GM23338 (cell line): ENCODE measurements around the gene MYH10. TPM values are rescaled to one million over a fixed set of nuclear protein-coding genes. Genes with fewer than 3 reads are reported as not detected.

Experiments used
- ATAC-seq: fragments of 200-7000 bp; cut with Tn5 transposase; 3 replicates; pipeline ENCODE4 v1.9.1; 2020
- DNase-seq: peaks from one replicate; pipeline ENCODE4 v3.0.0-alpha.2; 2015; ENCODE audit warnings: low spot score
- H2AFZ ChIP-seq: fragments of 200-600 bp; sonication (generic); 2 replicates; pipeline ENCODE4 v1.8.0; 2016; ENCODE audit warnings: antibody characterized with exemption, mild to moderate bottlenecking, moderate library complexity
- H3F3A ChIP-seq: fragments of 200-600 bp; sonication (generic); replicated peaks from 2 replicates; pipeline ENCODE4 v1.8.0; 2017; ENCODE audit warnings: antibody characterized with exemption, mixed run types, low read depth
- H3K27ac ChIP-seq: fragments of 200-600 bp; sonication (generic); 2 replicates; pipeline ENCODE4 v1.6.1; 2016; ENCODE audit warnings: low read depth
- H3K27me3 ChIP-seq: fragments of 200-600 bp; sonication (generic); 2 replicates; pipeline ENCODE4 v1.8.0; 2016; ENCODE audit warnings: mild to moderate bottlenecking, mixed run types, moderate library complexity; ENCODE audit not compliant: insufficient read depth
- H3K36me3 ChIP-seq: fragments of 200-600 bp; sonication (generic); 2 replicates; pipeline ENCODE4 v1.8.0; 2016; ENCODE audit warnings: mild to moderate bottlenecking; ENCODE audit not compliant: insufficient read depth
- H3K4me1 ChIP-seq: fragments of 200-600 bp; sonication (generic); 2 replicates; pipeline ENCODE4 v1.8.0; 2016; ENCODE audit warnings: mild to moderate bottlenecking, moderate library complexity; ENCODE audit not compliant: insufficient read depth
- H3K4me2 ChIP-seq: fragments of 200-600 bp; sonication (generic); 2 replicates; pipeline ENCODE4 v1.7.1; 2017; ENCODE audit warnings: mixed run types
- H3K4me3 ChIP-seq: fragments of 200-600 bp; sonication (generic); 2 replicates; pipeline ENCODE4 v1.6.1; 2016; ENCODE audit warnings: mixed run types
- H3K79me2 ChIP-seq: fragments of 200-600 bp; sonication (generic); replicated peaks from 2 replicates; pipeline ENCODE4 v1.8.0; 2017; ENCODE audit warnings: mild to moderate bottlenecking; ENCODE audit not compliant: insufficient read depth
- H3K9me2 ChIP-seq: fragments of 200-600 bp; sonication (generic); 2 replicates; pipeline ENCODE4 v1.8.0; 2017; ENCODE audit not compliant: insufficient read depth
- H4K20me1 ChIP-seq: fragments of 200-600 bp; sonication (generic); replicated peaks from 2 replicates; pipeline ENCODE4 v1.8.0; 2017; ENCODE audit warnings: mild to moderate bottlenecking; ENCODE audit not compliant: insufficient read depth
- H3K27ac Mint-ChIP-seq: 2 replicates; pipeline ENCODE4 v1.8.0; 2020; ENCODE audit warnings: inconsistent platforms, mild to moderate bottlenecking, moderate library complexity, mixed read lengths
- H3K27me3 Mint-ChIP-seq: 3 replicates; pipeline ENCODE4 v1.8.0; 2022; ENCODE audit warnings: low read depth, mild to moderate bottlenecking, moderate library complexity, mixed read lengths, inconsistent platforms; ENCODE audit not compliant: insufficient read depth, poor library complexity
- H3K36me3 Mint-ChIP-seq: 3 replicates; pipeline ENCODE4 v1.8.0; 2021; ENCODE audit warnings: low read depth, mild to moderate bottlenecking, inconsistent platforms, moderate library complexity, mixed read lengths
- H3K4me1 Mint-ChIP-seq: 3 replicates; pipeline ENCODE4 v1.8.0; 2020; ENCODE audit warnings: mild to moderate bottlenecking, inconsistent platforms, mixed read lengths
- H3K4me3 Mint-ChIP-seq: 3 replicates; pipeline ENCODE4 v1.8.0; 2021; ENCODE audit warnings: moderate library complexity, mild to moderate bottlenecking, inconsistent platforms, mixed read lengths
- H3K9me3 Mint-ChIP-seq: 3 replicates; pipeline ENCODE4 v1.8.0; 2020; ENCODE audit warnings: moderate library complexity, mild to moderate bottlenecking, inconsistent platforms, mixed read lengths
- CREB1 ChIP-seq: fragments of 250-450 bp; sonication (Bioruptor Pico); IDR thresholded peaks from 2 replicates; pipeline ENCODE4 v1.5.0; 2020; ENCODE audit warnings: low read depth, mild to moderate bottlenecking, moderate library complexity
- CTCF ChIP-seq, 2 experiments: fragments of 200-600 bp in 1 of 2; sonication (generic) in 1 of 2; conservative IDR thresholded peaks; 2 replicates each; pipeline versions ENCODE4 v1.5.1 to v1.6.1; 2016 to 2017; ENCODE audit warnings: antibody characterized with exemption in 2 of 2, low read depth in 2 of 2, mild to moderate bottlenecking in 2 of 2, moderate library complexity in 1 of 2
- ETS1 ChIP-seq: IDR thresholded peaks from 2 replicates; pipeline ENCODE4 v1.6.1; 2016; ENCODE audit warnings: antibody characterized with exemption
- EZH2 ChIP-seq: fragments of 200-600 bp; sonication (generic); IDR thresholded peaks from one replicate; pipeline ENCODE4 v1.8.0; 2017; ENCODE audit warnings: antibody characterized with exemption, mild to moderate bottlenecking, low read depth; ENCODE audit not compliant: unreplicated experiment
- EZH2phosphoT487 ChIP-seq: fragments of 200-600 bp; sonication (generic); IDR thresholded peaks from one replicate; pipeline ENCODE4 v1.8.1; 2018; ENCODE audit warnings: antibody characterized with exemption; ENCODE audit not compliant: unreplicated experiment
- JUNB ChIP-seq: IDR thresholded peaks from one replicate; pipeline ENCODE4 v1.6.1; 2016; ENCODE audit warnings: antibody characterized with exemption; ENCODE audit not compliant: unreplicated experiment
- POLR2AphosphoS5 ChIP-seq: IDR thresholded peaks from 2 replicates; pipeline ENCODE4 v1.6.1; 2016; ENCODE audit warnings: antibody characterized with exemption, low read depth
- REST ChIP-seq: IDR thresholded peaks from one replicate; pipeline ENCODE4 v1.6.1; 2018; ENCODE audit warnings: antibody characterized with exemption; ENCODE audit not compliant: unreplicated experiment
- STAT1 ChIP-seq: IDR thresholded peaks from one replicate; pipeline ENCODE4 v1.6.1; 2016; ENCODE audit warnings: antibody characterized with exemption; ENCODE audit not compliant: unreplicated experiment
- ZNF114 ChIP-seq: fragments of 250-450 bp; sonication (Bioruptor Pico); IDR thresholded peaks from 2 replicates; pipeline ENCODE4 v1.5.0; 2020; ENCODE audit warnings: mild to moderate bottlenecking, moderate library complexity
- ZNF331 ChIP-seq: fragments of 250-450 bp; sonication (Bioruptor Pico); IDR thresholded peaks from 2 replicates; pipeline ENCODE4 v1.5.0; 2020; ENCODE audit warnings: low read depth, mild to moderate bottlenecking, moderate library complexity
- ZNF462 ChIP-seq: fragments of 250-450 bp; sonication (Bioruptor Pico); IDR thresholded peaks from 2 replicates; pipeline ENCODE4 v1.5.0; 2020; ENCODE audit warnings: mild to moderate bottlenecking, moderate library complexity
- polyA plus RNA-seq: library from polyadenylated mRNA; unstranded; fragments of >200 nt; fragmentation: Nextera tagmentation; extraction: Ambion mirVana; gene quantifications from 2 replicates; pipeline ENCODE4 v1.2.1, GENCODE V29; 2016
- total RNA-seq: library from RNA; depleted of rRNA; stranded (reverse); fragments of >200 nt; shearing (Covaris generic); gene quantifications from 2 replicates; pipeline ENCODE4 v1.2.3, GENCODE V29; 2014

MYH10 gene
- total and polyA plus RNA-seq, 2 experiments from 2014 or later: 89.5 to 230 TPM

GRCh38 chr17:8439681-8440080 is 190.8 kb downstream of the MYH10 start:
- Histone ChIP-seq H3K79me2 (peaks cover 69% of the 10 kb centered on the region), H2AFZ (no peak overlapping the region), H3K27me3 (no peaks in the 10 kb centered on the region), H3K4me3 (no peak overlapping the region), H4K20me1 (peaks cover 5% of the 10 kb centered on the region; the same call in 1 of the 2 replicates), H3K9me2 (no peaks in the 10 kb centered on the region), H3K4me2 (no peak overlapping the region), H3K27ac (no peak overlapping the region), H3K4me1 (peaks cover 7% of the 10 kb centered on the region), H3F3A (no peaks in the 10 kb centered on the region), H3K36me3 (no peaks in the 10 kb centered on the region)
- ATAC-seq: no peak
- H3K4me1 Mint-ChIP-seq: peaks cover 7% of the 10 kb centered on the region; the same call in 2 of the 3 replicates
- H3K27ac Mint-ChIP-seq: no peak overlapping the region
- peaks cover 4% of the 10 kb centered on the region for H3K27me3 Mint-ChIP-seq
- H3K36me3 Mint-ChIP-seq: peaks cover 8% of the 10 kb centered on the region; the same call in 2 of the 3 replicates
- no peak for TF ChIP-seq CTCF (conservative IDR thresholded peaks at IDR 0.05; ENCODE audit: low read depth in 2 of 2)
- no peak for TF ChIP-seq CREB1 (CRISPR knock-in tag)
- no peak for TF ChIP-seq ZNF331 (CRISPR knock-in tag)
- TF ChIP-seq ZNF462: no peak
- no peak for TF ChIP-seq EZH2
- TF ChIP-seq ZNF114 (CRISPR knock-in tag): no peak
- TF ChIP-seq STAT1: no peak
- no peak for TF ChIP-seq POLR2AphosphoS5
- TF ChIP-seq REST: no peak
- no peak for TF ChIP-seq EZH2phosphoT487
- no peak for TF ChIP-seq ETS1
- TF ChIP-seq JUNB: no peak
- DNase-seq: no peak
- H3K9me3 Mint-ChIP-seq: no peaks in the 10 kb centered on the region
- H3K4me3 Mint-ChIP-seq: no peak overlapping the region
